ENCODE measurements around the gene NR5A2. TPM values are rescaled to one million over a fixed set of nuclear protein-coding genes. Genes with fewer than 3 reads are reported as not detected.

NR5A2 gene
- polyA plus RNA-seq, 3 donors = 0.03 to 0.31 TPM; not detected in 1

DNA sequence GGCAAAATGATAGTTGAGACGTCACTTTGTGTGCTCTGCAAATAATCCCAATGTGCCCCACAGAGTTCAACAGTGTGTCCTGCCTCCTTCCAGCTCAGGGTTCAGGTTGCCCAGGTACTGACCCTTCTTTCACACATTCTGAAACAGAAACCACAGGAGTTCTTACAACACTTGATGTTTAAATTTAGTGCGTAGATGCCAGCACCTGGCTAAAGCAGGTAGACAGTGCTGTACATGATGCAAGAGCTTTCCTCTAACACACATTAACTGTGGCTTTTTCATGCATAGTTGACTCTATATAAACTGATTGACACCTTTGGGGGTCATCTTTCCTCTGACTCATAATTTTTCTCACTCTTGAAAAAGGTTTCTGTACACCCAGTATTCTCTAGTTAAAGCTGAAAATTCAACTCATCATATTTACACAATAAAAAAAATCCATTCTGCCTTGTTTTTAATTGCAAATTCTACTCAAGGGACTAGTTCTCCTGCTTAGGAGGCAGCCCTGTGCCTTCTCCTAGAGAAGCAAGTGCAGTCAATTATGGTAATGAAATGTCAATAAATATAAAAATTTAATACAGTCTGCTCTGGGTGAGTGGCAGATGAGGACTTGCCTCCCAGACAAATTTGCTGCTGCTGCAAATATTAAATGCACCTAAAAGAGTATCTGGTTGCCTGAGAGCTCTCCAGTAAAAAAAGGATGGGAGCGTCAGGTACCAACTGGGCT, 91.4 kb downstream of the NR5A2 start:
- no peak overlapping the region for H3K4me2 ChIP-seq (replicated peaks; ENCODE audit: extremely low read depth, low read length, poor library complexity, severe bottlenecking)
- H3K9me3 Mint-ChIP-seq = no peaks in the 10 kb centered on the region
- H3K27ac Mint-ChIP-seq = no peak overlapping the region
- peaks cover 8% of the 10 kb centered on the region for H3K4me1 Mint-ChIP-seq
- H3K4me3 ChIP-seq (replicated peaks in 1 of 3; ENCODE audit: low read depth in 2 of 3, low read length in 3 of 3) = no peak overlapping the region
- H3K9me3 ChIP-seq (replicated peaks in 1 of 2; ENCODE audit: control insufficient read depth in 1 of 2, insufficient read depth in 1 of 2, low read length in 2 of 2) = no peaks in the 10 kb centered on the region
- no peaks in the 10 kb centered on the region for H3K79me2 ChIP-seq (ENCODE audit: insufficient read depth, low read length)
- no peak overlapping the region for H3K9ac ChIP-seq (ENCODE audit: insufficient read depth, low read length, poor library complexity, severe bottlenecking)
- TF ChIP-seq, protein P1, sequence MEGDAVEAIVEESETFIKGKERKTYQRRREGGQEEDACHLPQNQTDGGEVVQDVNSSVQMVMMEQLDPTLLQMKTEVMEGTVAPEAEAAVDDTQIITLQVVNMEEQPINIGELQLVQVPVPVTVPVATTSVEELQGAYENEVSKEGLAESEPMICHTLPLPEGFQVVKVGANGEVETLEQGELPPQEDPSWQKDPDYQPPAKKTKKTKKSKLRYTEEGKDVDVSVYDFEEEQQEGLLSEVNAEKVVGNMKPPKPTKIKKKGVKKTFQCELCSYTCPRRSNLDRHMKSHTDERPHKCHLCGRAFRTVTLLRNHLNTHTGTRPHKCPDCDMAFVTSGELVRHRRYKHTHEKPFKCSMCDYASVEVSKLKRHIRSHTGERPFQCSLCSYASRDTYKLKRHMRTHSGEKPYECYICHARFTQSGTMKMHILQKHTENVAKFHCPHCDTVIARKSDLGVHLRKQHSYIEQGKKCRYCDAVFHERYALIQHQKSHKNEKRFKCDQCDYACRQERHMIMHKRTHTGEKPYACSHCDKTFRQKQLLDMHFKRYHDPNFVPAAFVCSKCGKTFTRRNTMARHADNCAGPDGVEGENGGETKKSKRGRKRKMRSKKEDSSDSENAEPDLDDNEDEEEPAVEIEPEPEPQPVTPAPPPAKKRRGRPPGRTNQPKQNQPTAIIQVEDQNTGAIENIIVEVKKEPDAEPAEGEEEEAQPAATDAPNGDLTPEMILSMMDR (IDR thresholded peaks at IDR 0.05) = no peak
- no peaks in the 10 kb centered on the region for H3K27me3 Mint-ChIP-seq (ENCODE audit: low read depth in 3 of 3)
- no peaks in the 10 kb centered on the region for H3K27me3 ChIP-seq (ENCODE audit: control insufficient read depth in 2 of 2, insufficient read depth in 2 of 2, low read length in 2 of 2)
- H2AFZ ChIP-seq (ENCODE audit: insufficient read depth, low read depth, low read length, poor library complexity, severe bottlenecking) = no peak overlapping the region
- WGBS (ENCODE audit: insufficient coverage) = 67% methylated on average over 3 of the region's 3 CpGs
- no peaks in the 10 kb centered on the region for H3K36me3 Mint-ChIP-seq
- H3K4me3 Mint-ChIP-seq = no peak overlapping the region
- H3K27ac ChIP-seq (ENCODE audit: low read depth in 1 of 2, low read length in 2 of 2) = no peak overlapping the region
- no peaks in the 10 kb centered on the region for H3K4me1 ChIP-seq (ENCODE audit: control insufficient read depth in 1 of 2, insufficient read depth in 2 of 2, low read length in 2 of 2)
- intact Hi-C loops (cut with micrococcal nuclease) = no loop called here
- no peaks in the 10 kb centered on the region for H4K20me1 ChIP-seq (ENCODE audit: insufficient read depth, low read length)
- no peak for DNase-seq
- H3K36me3 ChIP-seq (replicated peaks in 1 of 2; ENCODE audit: control insufficient read depth in 1 of 2, insufficient read depth in 2 of 2, low read length in 2 of 2) = no peaks in the 10 kb centered on the region

DNA sequence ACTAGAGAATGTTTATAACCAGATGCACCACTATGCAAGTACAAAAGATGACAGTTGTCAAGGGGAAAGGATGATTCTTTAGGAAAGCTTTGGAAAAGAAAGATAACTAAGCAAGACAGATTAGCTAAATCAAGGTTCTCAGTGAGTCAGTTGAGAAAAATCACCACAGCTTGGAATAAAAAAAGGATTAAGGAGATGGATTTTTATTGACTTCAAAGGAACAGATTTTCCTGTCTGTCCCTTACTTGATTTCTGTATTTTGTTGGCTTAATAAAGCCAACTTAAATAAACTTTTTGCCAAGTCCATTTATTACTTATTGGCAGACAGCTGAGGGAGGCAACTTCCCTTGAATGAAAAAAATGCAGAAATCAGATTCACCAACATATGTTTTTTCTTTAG, 93.9 kb downstream of the NR5A2 start:
- no peak overlapping the region for H3K27ac ChIP-seq (ENCODE audit: low read depth in 1 of 2, low read length in 2 of 2)
- no peaks in the 10 kb centered on the region for H4K20me1 ChIP-seq (ENCODE audit: insufficient read depth, low read length)
- H3K79me2 ChIP-seq (ENCODE audit: insufficient read depth, low read length) = no peaks in the 10 kb centered on the region
- no peak overlapping the region for H3K4me3 Mint-ChIP-seq
- no peak overlapping the region for H3K4me2 ChIP-seq (replicated peaks; ENCODE audit: extremely low read depth, low read length, poor library complexity, severe bottlenecking)
- peaks cover 0 to 2% (median 0%) of the 10 kb centered on the region in 3 donors for H3K27me3 Mint-ChIP-seq (ENCODE audit: low read depth in 3 of 3)
- H3K36me3 ChIP-seq (replicated peaks in 1 of 2; ENCODE audit: control insufficient read depth in 1 of 2, insufficient read depth in 2 of 2, low read length in 2 of 2) = no peaks in the 10 kb centered on the region
- H3K9ac ChIP-seq (ENCODE audit: insufficient read depth, low read length, poor library complexity, severe bottlenecking) = no peak overlapping the region
- no peaks in the 10 kb centered on the region for H3K27me3 ChIP-seq (ENCODE audit: control insufficient read depth in 2 of 2, insufficient read depth in 2 of 2, low read length in 2 of 2)
- H3K9me3 Mint-ChIP-seq = no peaks in the 10 kb centered on the region
- no peaks in the 10 kb centered on the region for H3K4me1 ChIP-seq (ENCODE audit: control insufficient read depth in 1 of 2, insufficient read depth in 2 of 2, low read length in 2 of 2)
- H3K9me3 ChIP-seq (replicated peaks in 1 of 2; ENCODE audit: control insufficient read depth in 1 of 2, insufficient read depth in 1 of 2, low read length in 2 of 2) = no peaks in the 10 kb centered on the region
- no peak overlapping the region for H3K27ac Mint-ChIP-seq
- H3K4me1 Mint-ChIP-seq = no peaks in the 10 kb centered on the region
- H3K36me3 Mint-ChIP-seq = no peaks in the 10 kb centered on the region
- no peak overlapping the region for H3K4me3 ChIP-seq (replicated peaks in 1 of 3; ENCODE audit: low read depth in 2 of 3, low read length in 3 of 3)
- TF ChIP-seq, protein P1 (IDR thresholded peaks at IDR 0.05) = no peak
- H2AFZ ChIP-seq (ENCODE audit: insufficient read depth, low read depth, low read length, poor library complexity, severe bottlenecking) = no peak overlapping the region
- intact Hi-C loops (cut with micrococcal nuclease) = no loop called here
- no peak for DNase-seq
